Uterus (tissue), 4 donors: Measurements from ENCODE around the gene KASH5. TPM values are rescaled to one million over a fixed set of nuclear protein-coding genes. Genes with fewer than 3 reads are reported as not detected.

Experiments used
- DNase-seq, 2 donors: peaks; one replicate each; pipeline ENCODE4 v3.0.0-alpha.2; 2019 to 2020
- H3K27ac ChIP-seq, 2 donors: fragments of 200-600 bp; sonication (generic); 1 replicate in 1 of 2; 2 replicates in 1 of 2; pipeline ENCODE4 v1.5.1; 2016 to 2018
- H3K27me3 ChIP-seq, 2 donors: fragments of 200-600 bp; sonication (generic); one replicate each; pipeline ENCODE4 v1.5.1; 2018 to 2019; ENCODE audit warnings: control low read depth in 1 of 2
- H3K36me3 ChIP-seq, 2 donors: fragments of 200-600 bp; sonication (generic); one replicate each; pipeline ENCODE4 v1.5.1; 2019; ENCODE audit warnings: control low read depth in 1 of 2
- H3K4me1 ChIP-seq, 2 donors: fragments of 200-600 bp; sonication (generic); one replicate each; pipeline ENCODE4 v1.5.1; 2018 to 2019; ENCODE audit warnings: control low read depth in 1 of 2
- H3K4me3 ChIP-seq, 2 donors: fragments of 200-600 bp; sonication (generic); 1 replicate in 1 of 2; 2 replicates in 1 of 2; pipeline ENCODE4 v1.5.1; 2018 to 2019; ENCODE audit warnings: mild to moderate bottlenecking in 1 of 2
- H3K9me3 ChIP-seq, 2 donors: fragments of 200-600 bp; sonication (generic); one replicate each; pipeline ENCODE4 v1.5.1; 2019; ENCODE audit warnings: control low read depth in 1 of 2
- CTCF ChIP-seq, 4 experiments: fragments of 200-600 bp in 2 of 4; fragments of 450-650 bp in 2 of 4; sonication (generic) in 2 of 4; IDR thresholded peaks; one replicate each; pipeline ENCODE4 v1.5.1; 2016 to 2019; ENCODE audit warnings: antibody characterized with exemption in 4 of 4, mild to moderate bottlenecking in 2 of 4, moderate library complexity in 1 of 4
- POLR2A ChIP-seq, 2 donors: fragments of 450-650 bp; IDR thresholded peaks; one replicate each; pipeline ENCODE4 v1.6.1; 2016; ENCODE audit warnings: antibody characterized with exemption in 2 of 2, mild to moderate bottlenecking in 1 of 2, moderate library complexity in 1 of 2
- intact Hi-C: fragments of 100-400 bp; cut with DNase I; formaldehyde crosslinking; loops from one replicate; pipeline ENCODE4 v1.15.1; 2023; ENCODE audit warnings: low total_unique reads
- total RNA-seq, 4 donors: library from RNA; depleted of rRNA in 3 of 4; stranded (reverse); fragments of >200 nt in 3 of 4; gene quantifications; one replicate each; pipeline versions ENCODE4 v1.1.0 to v1.2.4, GENCODE V29; 2014 to 2023
- donor health status: DM: yes; HTN: yes; CAD: no.

KASH5 gene
- total RNA-seq, 4 donors from 2014 or later: 0.55 TPM; not detected in 3

DNA sequence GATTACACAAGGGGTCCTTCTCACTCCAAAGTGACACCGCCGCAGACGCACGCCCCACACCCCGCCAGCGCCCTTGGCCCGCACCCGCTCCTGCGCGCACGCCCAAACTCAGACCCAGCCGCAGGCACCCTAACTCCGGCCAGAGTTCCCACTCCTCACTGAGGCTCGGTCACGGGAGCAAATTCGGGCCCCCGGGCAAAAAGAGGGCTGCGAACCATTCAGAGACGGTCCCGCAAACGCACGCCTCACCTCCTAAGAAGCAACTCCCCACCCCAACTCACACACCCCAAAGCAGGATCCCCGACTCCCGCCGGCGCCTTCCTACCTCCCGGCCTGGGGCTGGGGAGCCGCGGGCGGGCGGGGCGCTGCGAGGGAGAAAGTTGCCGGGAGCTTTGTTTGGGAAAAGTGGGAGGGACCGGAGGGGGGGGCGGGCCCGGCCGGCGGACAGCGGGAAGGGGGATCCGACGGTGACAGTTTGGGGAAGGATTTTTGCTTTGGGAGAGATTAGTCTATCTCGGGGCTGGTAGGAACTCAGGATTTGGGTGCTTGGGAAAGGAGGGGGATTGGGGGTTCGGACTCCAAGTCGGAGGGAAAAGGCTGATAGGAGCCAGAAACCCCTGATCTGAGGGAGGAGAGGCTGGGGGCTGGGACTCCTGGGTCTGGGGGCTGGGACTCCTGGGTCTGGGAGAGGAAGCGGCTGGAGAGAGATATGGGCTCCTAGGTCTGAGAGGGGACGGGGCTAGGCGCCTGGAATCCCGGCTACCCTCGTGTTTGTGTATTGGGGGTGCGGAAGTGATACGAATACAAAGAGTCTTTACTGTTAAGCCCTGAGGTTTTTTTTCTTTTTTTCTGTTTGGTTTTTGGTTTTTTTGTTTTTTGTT, 25.8 kb upstream of the KASH5 start, which contains the start of gene TEAD2:
Gene TEAD2, minus strand, starts transcription at position 369 of the 881 bp plus-strand sequence. CDS start 2,341 bp downstream, outside the sequence.
- intact Hi-C loops: no loop called here
- H3K9me3 ChIP-seq: no peaks in the 10 kb centered on the region
- TF ChIP-seq CTCF (IDR thresholded peaks at IDR 0.05) (no peak), POLR2A (IDR thresholded peaks at IDR 0.05) (peak; percentile 47 to 64)
- DNase-seq: peak; percentile 85 to 86
- no peaks in the 10 kb centered on the region for H3K4me1 ChIP-seq
- H3K4me3 ChIP-seq: peak within 1 kb of the TSS; percentile 74 to 96
- peak within 1 kb of the TSS; percentile 95 to 96 for H3K27ac ChIP-seq
- no peaks in the 10 kb centered on the region for H3K36me3 ChIP-seq
- H3K27me3 ChIP-seq: no peaks in the 10 kb centered on the region

DNA sequence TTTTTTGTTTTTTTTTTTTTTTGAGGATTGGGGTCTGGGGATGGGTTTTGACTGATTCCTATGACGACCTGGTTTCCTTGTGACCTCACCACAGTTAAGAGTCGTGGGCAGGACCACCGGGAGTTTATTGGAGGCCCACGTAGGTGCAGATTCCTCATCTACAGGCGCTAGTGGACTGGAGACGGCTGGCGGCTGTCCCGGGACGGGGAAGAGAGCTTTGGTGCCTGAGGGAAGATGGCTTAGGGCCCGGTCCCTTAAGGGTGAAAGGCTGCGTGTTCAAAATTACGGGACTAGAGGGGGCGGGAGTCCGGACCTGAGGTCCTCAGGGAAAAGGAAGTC, 25.2 kb upstream of the KASH5 start:
- Histone ChIP-seq H3K9me3 (no peaks in the 10 kb centered on the region), H3K27ac (peak overlapping the region; percentile 95 to 96), H3K27me3 (no peaks in the 10 kb centered on the region), H3K4me1 (no peaks in the 10 kb centered on the region), H3K4me3 (peak overlapping the region; percentile 74 to 96), H3K36me3 (no peaks in the 10 kb centered on the region)
- peak; percentile 65 to 67 for DNase-seq
- intact Hi-C loops: no loop called here
- no peak for TF ChIP-seq CTCF (IDR thresholded peaks at IDR 0.05)
- no peak for TF ChIP-seq POLR2A (IDR thresholded peaks at IDR 0.05)

GRCh38 chr19:49363268-49364082, 24.6 kb upstream of the KASH5 start, which contains the start of gene DKKL1:
DKKL1 (plus strand) TSS chr19:49363877; CDS start chr19:49363999, 122 bp downstream.
- H3K4me3 ChIP-seq: peak within 1 kb of the TSS; percentile 74 to 96
- DNase-seq: peak; percentile 100
- intact Hi-C loops: no loop called here

GRCh38 chr19:49364083-49364737, 23.8 kb upstream of the KASH5 start:
- intact Hi-C loops: no loop called here
- DNase-seq: peak; percentile 52 to 55

More at GRCh38 chr19:49363268-49364082, 24.6 kb upstream of the KASH5 start, which contains the start of gene DKKL1:
- TF ChIP-seq POLR2A (IDR thresholded peaks at IDR 0.05) (peak; percentile 79 to 85), CTCF (IDR thresholded peaks at IDR 0.05) (peak; percentile 15 to 46 (median 35))
- H3K9me3 ChIP-seq: no peaks in the 10 kb centered on the region
- H3K36me3 ChIP-seq: no peaks in the 10 kb centered on the region
- no peaks in the 10 kb centered on the region for H3K4me1 ChIP-seq
- peak within 1 kb of the TSS; percentile 95 to 96 for H3K27ac ChIP-seq
- no peaks in the 10 kb centered on the region for H3K27me3 ChIP-seq

More at GRCh38 chr19:49364083-49364737, 23.8 kb upstream of the KASH5 start:
- Histone ChIP-seq H3K27me3 (no peaks in the 10 kb centered on the region), H3K4me3 (peak overlapping the region; percentile 35 to 96), H3K9me3 (peaks cover 0 to 6% of the 10 kb centered on the region in 2 donors), H3K36me3 (no peaks in the 10 kb centered on the region), H3K27ac (peak overlapping the region; percentile 95 to 96), H3K4me1 (no peaks in the 10 kb centered on the region)
- TF ChIP-seq POLR2A (IDR thresholded peaks at IDR 0.05) (no peak), CTCF (IDR thresholded peaks at IDR 0.05) (no peak)
